SK-N-SH (cell line): Measurements from ENCODE around the gene RNF175. TPM values are rescaled to one million over a fixed set of nuclear protein-coding genes. Genes with fewer than 3 reads are reported as not detected.

Experiments used
- CTCF ChIA-PET: fragments of 300-600, 350-600 bp; formaldehyde crosslinking; extraction: SDS; loops from one replicate; lab custom pipeline; 2021; lab: Yijun Ruan, JAX
- POLR2A ChIA-PET: fragments of 350-600 bp; sonication (Branson Sonifier 250); formaldehyde crosslinking; extraction: SDS; loops from one replicate; lab custom pipeline; 2020; ENCODE audit warnings: antibody characterized with exemption, inconsistent platforms; lab: Yijun Ruan, JAX
- DNase-seq: peaks from one replicate; pipeline ENCODE4 v3.0.0; 2012
- H2AFZ ChIP-seq: fragments of 200-600 bp; sonication (generic); 2 replicates; pipeline ENCODE4 v1.8.1; 2016; ENCODE audit warnings: antibody characterized with exemption, mild to moderate bottlenecking, low read depth
- H3F3A ChIP-seq: fragments of 200-600 bp; sonication (generic); replicated peaks from 2 replicates; pipeline ENCODE3; 2016; ENCODE audit warnings: antibody characterized with exemption, mild to moderate bottlenecking; ENCODE audit not compliant: insufficient read depth
- H3K27ac ChIP-seq, 2 experiments: fragments of 200-500 bp in 1 of 2; fragments of 200-600 bp in 1 of 2; sonication (Bioruptor generic) in 1 of 2; sonication (generic), shearing (Covaris generic) in 1 of 2; 2 replicates each; pipeline versions ENCODE4 v1.5.1 to v1.6.1; 2014 to 2016; ENCODE audit warnings: low read depth in 2 of 2, inconsistent platforms in 1 of 2, low read length in 1 of 2, mild to moderate bottlenecking in 1 of 2, mixed read lengths in 1 of 2
- H3K27me3 ChIP-seq: fragments of 200-600 bp; sonication (generic), shearing (Covaris generic); 2 replicates; pipeline ENCODE4 v1.6.1; 2016; ENCODE audit warnings: mixed run types; ENCODE audit not compliant: insufficient read depth
- H3K36me3 ChIP-seq, 2 experiments: fragments of 200-500 bp in 1 of 2; fragments of 200-600 bp in 1 of 2; sonication (Bioruptor generic) in 1 of 2; sonication (generic) in 1 of 2; replicated peaks in 1 of 2; 2 replicates each; pipeline versions ENCODE3 to v1.5.1; 2014 to 2016; ENCODE audit warnings: low read length in 1 of 2, mild to moderate bottlenecking in 1 of 2; ENCODE audit not compliant: insufficient read depth in 2 of 2, control insufficient read depth in 1 of 2
- H3K4me1 ChIP-seq, 2 experiments: fragments of 200-500 bp in 1 of 2; fragments of 200-600 bp in 1 of 2; sonication (Bioruptor generic) in 1 of 2; sonication (generic), shearing (Covaris generic) in 1 of 2; 2 replicates each; pipeline versions ENCODE4 v1.5.1 to v1.6.1; 2014 to 2016; ENCODE audit warnings: low read depth in 1 of 2, low read length in 1 of 2, mixed run types in 1 of 2; ENCODE audit not compliant: insufficient read depth in 2 of 2, control insufficient read depth in 1 of 2
- H3K4me2 ChIP-seq: fragments of 200-600 bp; sonication (generic), shearing (Covaris generic); 2 replicates; pipeline ENCODE4 v1.6.1; 2017; ENCODE audit warnings: mixed run types
- H3K4me3 ChIP-seq, 2 experiments: fragments of 200-500 bp in 1 of 2; fragments of 200-600 bp in 1 of 2; sonication (Bioruptor generic) in 1 of 2; sonication (generic), shearing (Covaris generic) in 1 of 2; 2 replicates each; pipeline versions ENCODE4 v1.5.1 to v1.8.1; 2014 to 2016; ENCODE audit warnings: low read depth in 2 of 2, inconsistent platforms in 1 of 2, low read length in 1 of 2, mild to moderate bottlenecking in 1 of 2, mixed read lengths in 1 of 2, moderate library complexity in 1 of 2
- H3K79me2 ChIP-seq: fragments of 200-600 bp; sonication (generic); 2 replicates; pipeline ENCODE4 v1.8.1; 2017; ENCODE audit warnings: mild to moderate bottlenecking; ENCODE audit not compliant: insufficient read depth
- H3K9ac ChIP-seq: fragments of 200-600 bp; sonication (generic); 2 replicates; pipeline ENCODE4 v1.6.1; 2017; ENCODE audit warnings: mixed run types
- H3K9me2 ChIP-seq: fragments of 200-600 bp; sonication (generic); 2 replicates; pipeline ENCODE4 v1.6.1; 2017; ENCODE audit warnings: mixed run types
- H3K9me3 ChIP-seq: fragments of 200-600 bp; sonication (generic); 2 replicates; pipeline ENCODE4 v1.6.1; 2017; ENCODE audit warnings: mixed run types, mild to moderate bottlenecking, moderate library complexity
- H4K20me1 ChIP-seq: fragments of 200-600 bp; sonication (generic); 2 replicates; pipeline ENCODE4 v1.6.1; 2017; ENCODE audit warnings: mild to moderate bottlenecking, mixed run types; ENCODE audit not compliant: insufficient read depth
- CHD2 ChIP-seq: fragments of 150-350 bp; IDR thresholded peaks from 2 replicates; pipeline ENCODE4 v1.6.1; 2018; ENCODE audit warnings: low read length; ENCODE audit not compliant: partially characterized antibody
- CTCF ChIP-seq: fragments of 200-600 bp; sonication (generic); IDR thresholded peaks from 2 replicates; pipeline ENCODE4 v1.6.1; 2017; ENCODE audit warnings: antibody characterized with exemption, mild to moderate bottlenecking, moderate library complexity
- EP300 ChIP-seq, 2 experiments: IDR thresholded peaks; 2 replicates each; pipeline versions ENCODE4 v1.4.0 to v1.6.1; 2012; ENCODE audit warnings: borderline replicate concordance in 1 of 2, low read depth in 1 of 2, low read length in 1 of 2
- FOXM1 ChIP-seq: IDR thresholded peaks from 2 replicates; pipeline ENCODE4 v1.4.0; 2012; ENCODE audit warnings: low read depth, mild to moderate bottlenecking
- GABPA ChIP-seq: IDR thresholded peaks from 2 replicates; pipeline ENCODE4 v1.4.0; 2012; ENCODE audit warnings: low read depth, mild to moderate bottlenecking
- GATA2 ChIP-seq: sonication (generic); formaldehyde crosslinking; IDR thresholded peaks from 2 replicates; pipeline ENCODE4 v1.5.0; 2020; ENCODE audit warnings: mild to moderate bottlenecking, missing genetic modification reagents
- JUND ChIP-seq: IDR thresholded peaks from 2 replicates; pipeline ENCODE4 v1.4.0; 2012
- MAX ChIP-seq: IDR thresholded peaks from 2 replicates; pipeline ENCODE4 v1.4.0; 2012; ENCODE audit warnings: low read depth
- MXI1 ChIP-seq: IDR thresholded peaks from 2 replicates; pipeline ENCODE4 v1.6.1; 2012; ENCODE audit warnings: mild to moderate bottlenecking, low read depth, low read length, improper control_type of control experiment
- NFIC ChIP-seq: IDR thresholded peaks from 2 replicates; pipeline ENCODE4 v1.4.0; 2012; ENCODE audit warnings: borderline replicate concordance
- NRF1 ChIP-seq: IDR thresholded peaks from 2 replicates; pipeline ENCODE4 v1.6.1; 2012; ENCODE audit warnings: low read depth, mild to moderate bottlenecking, low read length
- POLR2AphosphoS5 ChIP-seq: IDR thresholded peaks from 2 replicates; pipeline ENCODE4 v1.6.1; 2012; ENCODE audit warnings: low read depth, low read length
- REST ChIP-seq: IDR thresholded peaks from 2 replicates; pipeline ENCODE4 v1.6.1; 2012; ENCODE audit warnings: mild to moderate bottlenecking, low read depth, low read length, moderate library complexity
- RXRA ChIP-seq: IDR thresholded peaks from 2 replicates; pipeline ENCODE4 v1.4.0; 2012; ENCODE audit warnings: low read depth, mild to moderate bottlenecking, borderline replicate concordance
- SIN3A ChIP-seq: IDR thresholded peaks from 2 replicates; pipeline ENCODE4 v1.6.1; 2012; ENCODE audit warnings: low read depth, mild to moderate bottlenecking, low read length, moderate library complexity, borderline replicate concordance
- SMC3 ChIP-seq: IDR thresholded peaks from 2 replicates; pipeline ENCODE4 v1.6.1; 2012; ENCODE audit warnings: low read depth, low read length, improper control_type of control experiment
- TAF1 ChIP-seq: IDR thresholded peaks from 2 replicates; pipeline ENCODE4 v1.6.1; 2012; ENCODE audit warnings: low read depth, mild to moderate bottlenecking, low read length, moderate library complexity, borderline replicate concordance
- TCF12 ChIP-seq: IDR thresholded peaks from 2 replicates; pipeline ENCODE4 v1.4.0; 2012
- USF1 ChIP-seq: IDR thresholded peaks from 2 replicates; pipeline ENCODE4 v1.4.0; 2012; ENCODE audit warnings: low read depth, borderline replicate concordance
- YY1 ChIP-seq: IDR thresholded peaks from 2 replicates; pipeline ENCODE4 v1.4.0; 2012; ENCODE audit warnings: low read depth, mild to moderate bottlenecking
- ZBTB33 ChIP-seq: IDR thresholded peaks from 2 replicates; pipeline ENCODE4 v1.4.0; 2012; ENCODE audit warnings: low read depth, borderline replicate concordance
- WGBS: methylation state at CpG from one replicate; pipeline ENCODE4 v1.1.6; 2017; ENCODE audit warnings: low lambda C conversion rate; 5-methylcytosine and 5-hydroxymethylcytosine counted together
- polyA plus RNA-seq, 3 experiments: library from polyadenylated mRNA; depleted of rRNA; stranded (reverse); fragments of >200 nt; gene quantifications; 2 replicates each; pipeline ENCODE4 v1.2.3, GENCODE V29; 2012
- TF ChIP-seq, protein P1 (sequence below): IDR thresholded peaks from 2 replicates; pipeline ENCODE4; 2012

Gene RNF175
- polyA plus RNA-seq, 1 of the 3 experiments (the other 2 are of a cell fraction) = 0.10 TPM

- TF ChIP-seq YY1 (no peak), POLR2AphosphoS5 (peak; percentile 34; the same call in 1 of the 2 replicates), TCF12 (peak; percentile 89), SMC3 (no peak), FOXM1 (peak; percentile 36; the same call in 1 of the 2 replicates), EP300 (IDR thresholded peaks at IDR 0.05; ENCODE audit: borderline replicate concordance in 1 of 2, low read depth in 1 of 2, low read length in 1 of 2) (peak in 1 of 2 experiments; percentile 82; a peak in 1 of 4 replicates), MAX (peak; percentile 36; the same call in 1 of the 2 replicates), GABPA (no peak), CHD2 (no peak), NRF1 (no peak), ZBTB33 (no peak), CTCF (no peak), SIN3A (no peak), GATA2 (no peak), MXI1 (no peak)
- TF ChIP-seq, protein P1, sequence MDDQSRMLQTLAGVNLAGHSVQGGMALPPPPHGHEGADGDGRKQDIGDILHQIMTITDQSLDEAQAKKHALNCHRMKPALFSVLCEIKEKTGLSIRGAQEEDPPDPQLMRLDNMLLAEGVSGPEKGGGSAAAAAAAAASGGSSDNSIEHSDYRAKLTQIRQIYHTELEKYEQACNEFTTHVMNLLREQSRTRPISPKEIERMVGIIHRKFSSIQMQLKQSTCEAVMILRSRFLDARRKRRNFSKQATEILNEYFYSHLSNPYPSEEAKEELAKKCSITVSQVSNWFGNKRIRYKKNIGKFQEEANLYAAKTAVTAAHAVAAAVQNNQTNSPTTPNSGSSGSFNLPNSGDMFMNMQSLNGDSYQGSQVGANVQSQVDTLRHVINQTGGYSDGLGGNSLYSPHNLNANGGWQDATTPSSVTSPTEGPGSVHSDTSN = peak; percentile 81
Observed at GRCh38 chr4:153676984-153677383, 82.8 kb downstream of the RNF175 start (continued).

- no peak for DNase-seq
- H3K36me3 ChIP-seq = no peaks in the 10 kb centered on the region
- peak overlapping the region in 1 of 2 experiments; percentile 93; a peak in 2 of 4 replicates for H3K27ac ChIP-seq
- peaks cover 0 to 4% of the 10 kb centered on the region in 2 experiments; a peak in 1 of 4 replicates for H3K4me1 ChIP-seq
- H3F3A ChIP-seq = peaks cover 12% of the 10 kb centered on the region
- H3K9me2 ChIP-seq = no peaks in the 10 kb centered on the region
- no peaks in the 10 kb centered on the region for H3K79me2 ChIP-seq
- WGBS = 6% methylated on average over 5 of the region's 5 CpGs
- no peak overlapping the region; a peak in 1 of 4 replicates for H3K4me3 ChIP-seq
- peak overlapping the region; percentile 58; the same call in 1 of the 2 replicates for H3K4me2 ChIP-seq
- CTCF ChIA-PET = interaction anchor here (0.9 kb wide), 1 partner anchor 20 kb away, joined by 3 read pairs; no protein-coding TSS in a partner anchor
- POLR2A ChIA-PET = no interaction called here
- peak overlapping the region; percentile 42; the same call in 1 of the 2 replicates for H2AFZ ChIP-seq
- H3K9me3 ChIP-seq = peaks cover 6% of the 10 kb centered on the region; the same call in 1 of the 2 replicates
- H3K27me3 ChIP-seq = 0 out of 2 replicates have a peak, but pooled peaks cover 6% of the 10 kb centered on the region
- H4K20me1 ChIP-seq = no peaks in the 10 kb centered on the region; the same call in 1 of the 2 replicates
- H3K9ac ChIP-seq = peak overlapping the region; percentile 42; the same call in 1 of the 2 replicates
- no peak for TF ChIP-seq REST
- TF ChIP-seq USF1 = no peak
- no peak; the same call in 1 of the 2 replicates for TF ChIP-seq MAX
- no peak for TF ChIP-seq TAF1
- TF ChIP-seq RXRA = no peak; the same call in 1 of the 2 replicates
- TF ChIP-seq GABPA = no peak; the same call in 1 of the 2 replicates
- no peak for TF ChIP-seq CHD2
- peak; percentile 78 for TF ChIP-seq JUND
- 0 out of 2 replicates have a peak, but pooled peaks have one; percentile 32 for TF ChIP-seq NFIC
Observed at GRCh38 chr4:153676486-153676885, 83.3 kb downstream of the RNF175 start.
